Measurements from ENCODE around the gene ZNF407. TPM values are rescaled to one million over a fixed set of nuclear protein-coding genes. Genes with fewer than 3 reads are reported as not detected.

Gene ZNF407
- total RNA-seq, 1 donor from 2014 or later, result 9.0 TPM

DNA sequence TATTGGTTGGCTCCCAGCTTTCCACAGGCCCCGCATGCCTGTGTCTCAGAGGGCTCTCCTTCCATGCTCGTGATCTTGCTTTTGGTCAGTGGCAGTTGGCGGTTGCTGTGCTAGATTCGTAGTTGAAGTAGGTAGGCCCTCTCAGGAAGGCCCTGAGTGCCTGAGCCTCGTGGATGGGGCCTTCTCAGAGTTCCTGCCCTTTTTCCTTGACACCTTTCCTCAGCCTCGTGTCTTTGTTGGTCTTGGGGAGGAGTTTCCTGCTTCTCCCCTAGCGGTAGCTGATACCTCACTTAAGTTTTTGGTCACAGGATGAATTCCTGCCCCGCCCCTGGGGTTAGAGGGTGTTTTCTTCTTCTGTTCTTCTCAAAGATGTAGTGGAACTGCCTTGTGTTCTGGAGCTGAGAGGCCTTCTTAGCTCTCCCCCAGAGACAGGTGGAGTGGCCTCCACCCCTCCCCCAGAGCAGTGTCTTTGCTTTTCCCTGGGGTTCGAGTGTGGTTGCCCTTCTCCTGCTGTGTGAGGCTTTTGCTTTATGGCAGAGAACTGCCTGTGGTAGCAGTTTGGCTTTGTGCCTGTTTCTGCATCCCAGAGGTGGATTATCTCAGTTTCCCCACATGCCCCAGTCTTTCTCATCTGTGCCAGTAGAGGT, 94.8 kb downstream of the ZNF407 start:
- H3K9ac ChIP-seq, result no peak overlapping the region
- no peak overlapping the region for H2AFZ ChIP-seq (replicated peaks)
- no peaks in the 10 kb centered on the region for H3K79me2 ChIP-seq (ENCODE audit: low read depth)
- H3K4me3 Mint-ChIP-seq, result no peak overlapping the region
- no peaks in the 10 kb centered on the region for H3F3A ChIP-seq (ENCODE audit: low read depth)
- no peak overlapping the region for H3K27ac ChIP-seq
- TF ChIP-seq, protein P1, sequence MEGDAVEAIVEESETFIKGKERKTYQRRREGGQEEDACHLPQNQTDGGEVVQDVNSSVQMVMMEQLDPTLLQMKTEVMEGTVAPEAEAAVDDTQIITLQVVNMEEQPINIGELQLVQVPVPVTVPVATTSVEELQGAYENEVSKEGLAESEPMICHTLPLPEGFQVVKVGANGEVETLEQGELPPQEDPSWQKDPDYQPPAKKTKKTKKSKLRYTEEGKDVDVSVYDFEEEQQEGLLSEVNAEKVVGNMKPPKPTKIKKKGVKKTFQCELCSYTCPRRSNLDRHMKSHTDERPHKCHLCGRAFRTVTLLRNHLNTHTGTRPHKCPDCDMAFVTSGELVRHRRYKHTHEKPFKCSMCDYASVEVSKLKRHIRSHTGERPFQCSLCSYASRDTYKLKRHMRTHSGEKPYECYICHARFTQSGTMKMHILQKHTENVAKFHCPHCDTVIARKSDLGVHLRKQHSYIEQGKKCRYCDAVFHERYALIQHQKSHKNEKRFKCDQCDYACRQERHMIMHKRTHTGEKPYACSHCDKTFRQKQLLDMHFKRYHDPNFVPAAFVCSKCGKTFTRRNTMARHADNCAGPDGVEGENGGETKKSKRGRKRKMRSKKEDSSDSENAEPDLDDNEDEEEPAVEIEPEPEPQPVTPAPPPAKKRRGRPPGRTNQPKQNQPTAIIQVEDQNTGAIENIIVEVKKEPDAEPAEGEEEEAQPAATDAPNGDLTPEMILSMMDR (IDR thresholded peaks at IDR 0.05), result no peak
- no peak for TF ChIP-seq EZH2 (IDR thresholded peaks at IDR 0.05)
- no peak for TF ChIP-seq EZH2phosphoT487 (IDR thresholded peaks at IDR 0.05)
- no peaks in the 10 kb centered on the region for H3K4me1 ChIP-seq
- no peaks in the 10 kb centered on the region for H4K20me1 ChIP-seq (ENCODE audit: low read depth)
- no peak overlapping the region for H3K27ac Mint-ChIP-seq
- H3K27me3 ChIP-seq, result no peaks in the 10 kb centered on the region
- H3K27me3 Mint-ChIP-seq (ENCODE audit: insufficient read depth, low read depth), result no peaks in the 10 kb centered on the region
- H3K36me3 ChIP-seq, result no peaks in the 10 kb centered on the region
- no peaks in the 10 kb centered on the region for H3K9me3 Mint-ChIP-seq
- H3K4me1 Mint-ChIP-seq, result peaks cover 3% of the 10 kb centered on the region
- no peaks in the 10 kb centered on the region for H3K9me3 ChIP-seq (ENCODE audit: low read depth)
- DNase-seq (ENCODE audit: low spot score), result no peak
- H3K4me3 ChIP-seq, result no peak overlapping the region
- no peak overlapping the region for H3K4me2 ChIP-seq
- H3K36me3 Mint-ChIP-seq, result no peaks in the 10 kb centered on the region

DNA sequence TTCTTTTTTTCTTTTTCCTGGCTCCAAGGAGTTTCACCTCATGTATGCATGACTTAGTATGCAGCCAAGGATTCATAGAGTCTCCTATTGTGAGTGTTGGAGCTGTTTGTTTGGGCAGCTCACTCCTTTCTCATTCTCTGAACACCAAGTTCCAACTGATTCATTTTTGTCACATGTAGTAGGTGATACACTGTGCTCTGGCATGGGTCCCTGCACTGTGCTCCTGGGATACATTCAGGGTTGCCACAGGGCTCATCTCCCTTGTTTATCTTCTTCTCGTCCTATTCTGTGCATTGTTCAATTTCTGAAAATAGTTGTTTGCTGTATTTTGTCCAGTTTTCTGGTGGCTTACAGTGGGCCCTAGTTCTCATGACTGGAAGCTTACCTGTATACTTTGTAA, 96.8 kb downstream of the ZNF407 start:
- Histone ChIP-seq H2AFZ (replicated peaks) (no peak overlapping the region), H3K27me3 (no peaks in the 10 kb centered on the region), H3K4me1 (no peaks in the 10 kb centered on the region), H3K4me2 (no peak overlapping the region), H3K9ac (no peak overlapping the region), H3K79me2 (ENCODE audit: low read depth) (no peaks in the 10 kb centered on the region), H3K4me3 (no peak overlapping the region), H3K9me3 (ENCODE audit: low read depth) (no peaks in the 10 kb centered on the region), H3K27ac (no peak overlapping the region), H3K36me3 (no peaks in the 10 kb centered on the region), H3F3A (ENCODE audit: low read depth) (no peaks in the 10 kb centered on the region), H4K20me1 (ENCODE audit: low read depth) (no peaks in the 10 kb centered on the region)
- peaks cover 3% of the 10 kb centered on the region for H3K4me1 Mint-ChIP-seq
- no peak overlapping the region for H3K27ac Mint-ChIP-seq
- H3K4me3 Mint-ChIP-seq, result no peak overlapping the region
- H3K36me3 Mint-ChIP-seq, result no peaks in the 10 kb centered on the region
- no peak for DNase-seq (ENCODE audit: low spot score)
- H3K9me3 Mint-ChIP-seq, result no peaks in the 10 kb centered on the region
- no peaks in the 10 kb centered on the region for H3K27me3 Mint-ChIP-seq (ENCODE audit: insufficient read depth, low read depth)
- TF ChIP-seq, protein P1 (IDR thresholded peaks at IDR 0.05), result no peak
- TF ChIP-seq EZH2phosphoT487 (IDR thresholded peaks at IDR 0.05) (no peak), EZH2 (IDR thresholded peaks at IDR 0.05) (no peak)

DNA sequence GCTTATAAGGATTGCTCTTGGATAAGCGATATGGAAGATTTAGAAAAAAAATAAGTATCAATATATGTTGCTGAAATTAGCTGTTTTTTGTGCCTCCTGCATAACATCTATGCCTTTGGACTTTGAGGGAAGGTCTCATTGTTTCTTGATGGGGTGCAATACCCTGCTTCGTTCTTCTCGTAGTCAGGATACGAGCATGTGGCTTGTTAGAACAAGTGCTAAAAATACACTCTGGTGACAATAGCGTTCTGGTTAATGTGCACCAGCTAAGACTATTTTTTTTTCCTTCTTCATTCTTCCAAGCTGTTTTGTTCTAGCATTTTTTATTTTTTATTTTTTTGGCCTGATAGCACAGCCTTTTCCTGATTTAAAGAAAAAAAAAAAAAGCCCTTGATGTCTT, 97.5 kb downstream of the ZNF407 start:
- Histone ChIP-seq H3K4me3 (no peak overlapping the region), H4K20me1 (ENCODE audit: low read depth) (no peaks in the 10 kb centered on the region), H3K9ac (no peak overlapping the region), H3K36me3 (no peaks in the 10 kb centered on the region), H2AFZ (replicated peaks) (no peak overlapping the region), H3K79me2 (ENCODE audit: low read depth) (no peaks in the 10 kb centered on the region), H3K9me3 (ENCODE audit: low read depth) (no peaks in the 10 kb centered on the region), H3K27me3 (no peaks in the 10 kb centered on the region), H3K27ac (no peak overlapping the region), H3F3A (ENCODE audit: low read depth) (no peaks in the 10 kb centered on the region), H3K4me1 (no peaks in the 10 kb centered on the region), H3K4me2 (no peak overlapping the region)
- no peak for DNase-seq (ENCODE audit: low spot score)
- Mint-ChIP-seq H3K9me3 (no peaks in the 10 kb centered on the region), H3K27ac (no peak overlapping the region), H3K4me3 (no peak overlapping the region), H3K4me1 (peaks cover 3% of the 10 kb centered on the region), H3K36me3 (no peaks in the 10 kb centered on the region), H3K27me3 (ENCODE audit: insufficient read depth, low read depth) (no peaks in the 10 kb centered on the region)
- TF ChIP-seq EZH2 (IDR thresholded peaks at IDR 0.05) (no peak), EZH2phosphoT487 (IDR thresholded peaks at IDR 0.05) (no peak)
- TF ChIP-seq, protein P1 (IDR thresholded peaks at IDR 0.05), result no peak

Measured in neural progenitor cell (in vitro differentiated cells).